Liver (tissue), 9 donors: ENCODE measurements around the gene PNCK. TPM values are rescaled to one million over a fixed set of nuclear protein-coding genes. Genes with fewer than 3 reads are reported as not detected.

ENCODE experiments used
- DNase-seq: peaks from one replicate; pipeline ENCODE4 v3.0.0-alpha.2; 2017; ENCODE audit warnings: low spot score
- H3K27ac ChIP-seq, 2 donors: one replicate each; pipeline ENCODE4 v1.7.0; 2013; ENCODE audit warnings: inconsistent platforms in 2 of 2, low read length in 2 of 2, control low read depth in 1 of 2, low read depth in 1 of 2, mild to moderate bottlenecking in 1 of 2
- H3K27me3 ChIP-seq, 4 donors: one replicate each; pipeline versions ENCODE4 v1.6.1 to v1.7.0; 2013; ENCODE audit warnings: low read length in 3 of 4, inconsistent platforms in 1 of 4, mild to moderate bottlenecking in 1 of 4, moderate library complexity in 1 of 4; ENCODE audit not compliant: control insufficient read depth in 4 of 4, insufficient read depth in 4 of 4
- H3K36me3 ChIP-seq, 4 donors: one replicate each; pipeline versions ENCODE4 v1.6.1 to v1.7.0; 2013; ENCODE audit warnings: low read length in 3 of 4, mild to moderate bottlenecking in 3 of 4, low read depth in 1 of 4, moderate library complexity in 1 of 4; ENCODE audit not compliant: control insufficient read depth in 4 of 4, insufficient read depth in 3 of 4
- H3K4me1 ChIP-seq, 4 donors: one replicate each; pipeline versions ENCODE4 v1.6.1 to v1.7.0; 2013; ENCODE audit warnings: low read length in 3 of 4, mild to moderate bottlenecking in 3 of 4, moderate library complexity in 1 of 4; ENCODE audit not compliant: control insufficient read depth in 4 of 4, insufficient read depth in 4 of 4
- H3K4me3 ChIP-seq, 3 donors: one replicate each; pipeline versions ENCODE4 v1.6.1 to v1.7.0; 2013; ENCODE audit warnings: low read length in 3 of 3, control low read depth in 1 of 3, low read depth in 1 of 3, mild to moderate bottlenecking in 1 of 3
- H3K9ac ChIP-seq, 2 donors: one replicate each; pipeline ENCODE4 v1.7.0; 2013; ENCODE audit warnings: low read length in 2 of 2, mild to moderate bottlenecking in 2 of 2, moderate library complexity in 2 of 2, control low read depth in 1 of 2, low read depth in 1 of 2
- H3K9me3 ChIP-seq, 4 donors: one replicate each; pipeline versions ENCODE4 v1.6.1 to v1.7.0; 2013; ENCODE audit warnings: low read length in 3 of 4; ENCODE audit not compliant: control insufficient read depth in 4 of 4
- CTCF ChIP-seq: fragments of 150-350 bp; IDR thresholded peaks from 2 replicates; pipeline ENCODE4 v1.5.1; 2017; ENCODE audit warnings: improper control_type of control experiment, low read depth, low read length; ENCODE audit not compliant: missing input control
- FOXA1 ChIP-seq: IDR thresholded peaks from 2 replicates; pipeline ENCODE4 v1.6.1; 2016; ENCODE audit warnings: antibody characterized with exemption
- FOXA2 ChIP-seq: IDR thresholded peaks from 2 replicates; pipeline ENCODE4 v1.6.1; 2016; ENCODE audit warnings: antibody characterized with exemption
- HNF4A ChIP-seq, 2 donors: conservative IDR thresholded peaks; 2 replicates each; pipeline ENCODE4 v1.6.1; 2016; ENCODE audit warnings: antibody characterized with exemption in 2 of 2, mild to moderate bottlenecking in 2 of 2
- HNF4G ChIP-seq: IDR thresholded peaks from 2 replicates; pipeline ENCODE4 v1.6.1; 2016; ENCODE audit warnings: antibody characterized with exemption
- JUND ChIP-seq, 2 donors: IDR thresholded peaks; 2 replicates each; pipeline ENCODE4 v1.6.1; 2016; ENCODE audit warnings: antibody characterized with exemption in 2 of 2
- NR2F2 ChIP-seq: IDR thresholded peaks from 2 replicates; pipeline ENCODE4 v1.6.1; 2016; ENCODE audit warnings: antibody characterized with exemption
- RAD21 ChIP-seq, 2 donors: IDR thresholded peaks; 2 replicates each; pipeline ENCODE4 v1.6.1; 2016; ENCODE audit warnings: antibody characterized with exemption in 2 of 2, mild to moderate bottlenecking in 2 of 2
- REST ChIP-seq: IDR thresholded peaks from 2 replicates; pipeline ENCODE4 v1.6.1; 2016; ENCODE audit warnings: antibody characterized with exemption, mild to moderate bottlenecking
- RXRA ChIP-seq, 2 donors: IDR thresholded peaks; 2 replicates each; pipeline ENCODE4 v1.6.1; 2017 to 2018; ENCODE audit warnings: antibody characterized with exemption in 2 of 2, mild to moderate bottlenecking in 1 of 2
- TAF1 ChIP-seq: conservative IDR thresholded peaks from 2 replicates; pipeline ENCODE4 v1.6.1; 2016; ENCODE audit warnings: antibody characterized with exemption, mild to moderate bottlenecking
- WGBS: extraction: QIAGEN DNeasy Blood & Tissue Kit; methylation state at CpG from one replicate; pipeline ENCODE4 v1.1.7; 2013; 5-methylcytosine and 5-hydroxymethylcytosine counted together
- polyA plus RNA-seq, 2 donors: library from polyadenylated mRNA; stranded (reverse) in 1 of 2; unstranded in 1 of 2; fragments of 200-250 nt in 1 of 2; fragments of >200 nt in 1 of 2; fragmentation: Nextera tagmentation in 1 of 2; extraction: Ambion mirVana in 1 of 2; gene quantifications; one replicate each; pipeline versions ENCODE4 v1.2.1 to v1.2.3, GENCODE V29; 2013 to 2015
- total RNA-seq, 2 donors: library from RNA; depleted of rRNA; stranded (reverse); fragments of >200 nt; gene quantifications; one replicate each; pipeline ENCODE4 v1.2.3, GENCODE V29; 2014
- TF ChIP-seq, protein P1 (sequence below): IDR thresholded peaks from 2 replicates; pipeline ENCODE4 v1.6.1; 2016; ENCODE audit warnings: antibody characterized with exemption
- donor health status: healthy.
- donor health status: healthy.
- donor health status: healthy.
- donor health status: healthy.
- donor health status: healthy.

Gene PNCK
- total and polyA plus RNA-seq, 4 donors, result 0.02 to 0.17 TPM; not detected in 2

- TF ChIP-seq REST (no peak), TAF1 (no peak)
- TF ChIP-seq, protein P1, sequence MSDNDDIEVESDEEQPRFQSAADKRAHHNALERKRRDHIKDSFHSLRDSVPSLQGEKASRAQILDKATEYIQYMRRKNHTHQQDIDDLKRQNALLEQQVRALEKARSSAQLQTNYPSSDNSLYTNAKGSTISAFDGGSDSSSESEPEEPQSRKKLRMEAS, result no peak
Observed at GRCh38 chrX:153635388-153635787, 38.2 kb downstream of the PNCK start (continued).

GRCh38 chrX:153634832-153635231 is 38.8 kb downstream of the PNCK start:
- Histone ChIP-seq H3K27ac (no peak overlapping the region), H3K4me3 (no peak overlapping the region), H3K9ac (no peak overlapping the region), H3K4me1 (no peaks in the 10 kb centered on the region), H3K27me3 (no peaks in the 10 kb centered on the region), H3K36me3 (no peaks in the 10 kb centered on the region), H3K9me3 (no peaks in the 10 kb centered on the region)
- no peak for DNase-seq
- 50% methylated on average over 15 of the region's 15 CpGs for WGBS
- TF ChIP-seq JUND (IDR thresholded peaks at IDR 0.05) (no peak), FOXA1 (no peak), NR2F2 (no peak), TAF1 (no peak), HNF4G (no peak), HNF4A (conservative IDR thresholded peaks at IDR 0.05) (peak in 1 of 2 donors; percentile 24), RXRA (IDR thresholded peaks at IDR 0.05) (no peak), RAD21 (IDR thresholded peaks at IDR 0.05) (no peak)

DNA sequence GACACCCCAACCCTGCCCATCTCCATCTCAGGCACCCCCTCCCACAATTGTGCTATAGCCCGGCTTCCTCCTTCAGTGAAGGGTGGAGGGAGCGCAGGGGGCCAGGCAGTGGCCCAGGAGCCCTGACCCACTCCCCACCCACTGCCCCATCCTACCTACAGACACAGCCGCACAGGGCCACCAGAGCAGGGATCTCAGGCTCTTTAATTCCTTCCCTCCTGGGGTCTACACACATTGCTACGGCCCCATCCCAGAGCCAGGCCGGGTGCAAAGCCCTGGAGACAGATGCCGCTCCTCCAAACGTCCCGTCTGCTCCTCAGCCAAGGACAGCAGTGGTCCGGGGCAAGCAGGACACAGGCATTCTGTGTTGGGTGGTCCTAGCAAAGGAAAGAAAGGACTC is 39.4 kb downstream of the PNCK start:
- TF ChIP-seq, protein P1, result no peak
- no peak for TF ChIP-seq REST
- no peak for TF ChIP-seq JUND (IDR thresholded peaks at IDR 0.05)
- no peak for TF ChIP-seq CTCF
- no peak for TF ChIP-seq RXRA (IDR thresholded peaks at IDR 0.05)
- TF ChIP-seq TAF1, result no peak
- no peak for TF ChIP-seq FOXA2
- no peak for TF ChIP-seq FOXA1
- TF ChIP-seq NR2F2, result no peak
- H3K27ac ChIP-seq, result no peak overlapping the region
- no peak overlapping the region for H3K9ac ChIP-seq
- H3K27me3 ChIP-seq, result no peaks in the 10 kb centered on the region
- 85% methylated on average over 9 of the region's 9 CpGs for WGBS
- no peaks in the 10 kb centered on the region for H3K9me3 ChIP-seq
- H3K4me3 ChIP-seq, result no peak overlapping the region
- no peaks in the 10 kb centered on the region for H3K36me3 ChIP-seq
- DNase-seq, result no peak
- no peaks in the 10 kb centered on the region for H3K4me1 ChIP-seq
